Measurements from ENCODE around the gene FAM174B.
A peak's percentile ranks its signal among the peaks of the same experiment; 100 is the strongest.

FAM174B gene

DNA sequence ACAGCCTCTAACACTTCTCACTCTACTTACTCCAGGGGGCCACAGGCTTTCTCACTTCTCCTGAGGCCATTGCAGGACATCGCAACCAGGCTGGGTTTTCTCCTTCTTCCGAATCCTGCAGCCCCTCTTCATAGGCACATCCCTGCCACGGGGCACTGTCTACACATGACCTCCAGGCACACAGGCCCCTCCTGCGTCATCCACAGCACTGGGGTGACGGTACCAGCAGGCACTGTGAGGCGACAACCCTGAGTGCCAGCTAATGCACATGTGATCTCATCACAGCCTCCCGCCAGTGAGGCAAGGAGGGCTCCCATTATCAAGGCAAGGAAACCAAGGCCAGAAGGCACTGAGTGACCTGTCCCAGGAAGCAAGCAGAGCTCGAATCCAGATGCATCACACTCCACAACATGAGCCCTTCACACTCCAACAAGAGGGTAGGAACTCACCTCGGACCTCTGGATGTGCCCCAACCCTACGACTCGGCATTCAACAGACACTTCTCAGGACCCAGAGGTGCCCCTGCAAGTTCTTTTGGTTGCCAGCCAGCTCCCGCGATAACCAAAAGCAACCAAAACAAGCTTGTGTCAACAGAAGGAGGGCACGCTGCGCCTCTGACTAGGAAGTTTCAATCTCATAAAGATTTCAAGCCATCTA lies 16.7 kb downstream of the FAM174B start:
- no peak for DNase-seq (ENCODE audit: low read depth)

DNA sequence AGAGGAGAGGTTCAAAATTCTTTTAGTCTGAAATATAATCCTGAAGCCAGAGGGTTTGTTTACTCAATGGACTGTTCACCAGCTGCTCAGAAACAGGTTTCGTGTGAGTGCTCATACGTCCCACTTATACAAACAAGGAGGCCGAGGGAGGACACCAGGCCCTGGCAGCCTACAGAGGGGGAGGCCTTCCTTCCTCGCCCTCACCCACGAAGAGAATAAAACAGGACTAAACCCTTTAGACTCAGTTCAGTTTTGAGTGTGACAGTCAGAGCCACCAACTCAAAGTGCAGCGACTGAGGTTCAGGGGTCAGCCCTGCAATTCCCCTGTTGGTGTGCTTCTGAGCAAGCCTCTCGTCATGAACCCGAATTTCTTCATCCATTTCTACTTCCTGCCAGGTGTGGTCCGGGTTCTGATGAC lies 17.3 kb downstream of the FAM174B start:
- DNase-seq (ENCODE audit: low read depth), result no peak

DNA sequence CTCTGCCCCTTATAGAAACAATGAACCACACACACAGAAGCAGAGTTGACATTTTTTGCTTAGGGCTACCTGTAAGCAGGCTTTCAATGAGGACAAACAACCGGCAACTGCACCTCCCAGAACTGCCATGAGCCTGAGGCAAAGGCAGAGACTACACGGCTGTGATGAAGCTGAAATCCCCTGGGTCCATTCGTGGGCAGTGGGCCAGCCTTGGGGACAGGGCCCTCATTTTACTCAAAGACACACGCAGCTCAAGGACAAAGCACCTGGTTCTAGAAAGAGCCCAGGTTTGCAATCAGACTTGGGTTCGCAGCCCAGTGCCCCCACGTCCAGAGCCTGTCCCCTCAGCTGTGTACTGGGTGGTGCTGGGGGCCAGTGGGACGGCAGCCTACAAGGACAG lies 17.9 kb downstream of the FAM174B start:
- DNase-seq (ENCODE audit: low read depth), result no peak

DNA sequence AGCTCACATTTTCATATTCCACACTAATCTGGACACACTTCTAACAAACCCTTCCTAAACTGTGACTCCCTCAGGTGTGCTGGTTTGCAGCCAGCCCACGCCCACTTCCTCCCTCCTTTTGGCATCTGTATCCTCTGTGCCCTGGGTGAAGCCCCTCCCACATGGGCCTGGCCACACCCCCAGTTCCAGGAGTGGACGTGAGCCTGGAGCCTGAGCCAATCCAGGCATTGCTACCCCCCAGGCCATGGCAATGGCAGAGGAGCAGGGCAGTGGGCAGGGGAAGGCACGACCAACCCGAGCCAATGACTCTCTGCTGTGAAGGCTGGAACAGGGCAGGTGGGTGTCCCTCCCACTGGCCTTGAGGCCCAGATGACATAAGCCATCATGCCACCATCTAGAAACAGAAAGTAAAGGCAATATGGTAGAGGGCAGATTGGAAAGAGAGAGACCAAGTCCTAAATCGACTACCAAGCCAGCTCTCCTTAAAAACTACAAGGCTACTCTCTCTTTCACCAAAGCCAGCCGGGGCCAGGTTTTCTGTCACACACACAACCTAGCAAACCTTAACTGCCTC lies 18.6 kb downstream of the FAM174B start:
- DNase-seq (ENCODE audit: low read depth), result no peak

DNA sequence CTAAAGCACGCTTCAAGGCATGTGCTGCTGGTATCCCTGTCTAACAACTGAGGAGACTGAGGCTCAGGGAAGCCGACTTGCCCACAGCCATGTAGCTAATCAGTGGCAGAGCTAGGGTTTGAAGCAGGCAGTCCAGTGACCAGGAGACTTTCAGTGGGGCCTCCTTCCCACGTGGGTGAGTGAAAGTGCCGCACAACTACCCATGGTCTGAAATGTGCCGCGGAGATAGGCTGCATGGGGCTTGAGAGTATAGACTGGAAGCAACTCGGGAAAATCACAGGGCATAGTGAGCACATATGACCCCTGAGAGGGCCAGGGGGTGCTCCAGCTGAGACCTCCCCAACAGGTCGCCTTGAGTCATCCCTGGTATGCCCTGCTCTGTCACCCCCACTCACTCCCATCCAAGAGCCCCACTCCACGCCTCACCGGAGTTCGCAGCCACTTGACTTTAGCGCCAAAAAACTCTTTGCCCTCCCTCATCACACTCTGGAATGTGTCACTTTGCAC lies 19.1 kb downstream of the FAM174B start:
- no peak for DNase-seq (ENCODE audit: low read depth)

DNA sequence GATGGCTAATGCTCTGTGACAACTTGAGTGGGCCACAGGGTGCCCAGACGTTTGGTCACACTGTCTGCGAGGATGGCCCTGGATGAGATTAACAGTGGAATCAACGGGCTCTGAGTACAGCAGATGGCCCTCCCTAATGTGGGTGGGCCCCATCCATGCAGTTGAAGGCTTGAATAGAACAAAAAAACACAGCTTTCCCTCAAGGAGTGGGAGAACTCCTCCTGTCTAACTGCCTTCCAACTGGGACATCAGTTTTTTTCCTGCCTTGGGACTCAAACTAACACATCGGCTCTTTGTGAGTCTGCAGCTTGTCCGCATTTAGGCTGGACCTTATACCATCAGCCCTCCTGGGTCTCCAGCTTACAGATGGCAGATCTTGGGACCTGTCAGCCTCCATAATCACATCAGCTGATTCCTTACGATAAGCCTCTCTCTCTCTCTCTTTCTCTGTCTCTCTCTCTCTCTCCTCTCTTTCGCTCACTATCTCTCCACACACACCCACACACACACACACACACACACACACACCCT lies 20.8 kb downstream of the FAM174B start:
- DNase-seq (ENCODE audit: low read depth), result no peak

DNA sequence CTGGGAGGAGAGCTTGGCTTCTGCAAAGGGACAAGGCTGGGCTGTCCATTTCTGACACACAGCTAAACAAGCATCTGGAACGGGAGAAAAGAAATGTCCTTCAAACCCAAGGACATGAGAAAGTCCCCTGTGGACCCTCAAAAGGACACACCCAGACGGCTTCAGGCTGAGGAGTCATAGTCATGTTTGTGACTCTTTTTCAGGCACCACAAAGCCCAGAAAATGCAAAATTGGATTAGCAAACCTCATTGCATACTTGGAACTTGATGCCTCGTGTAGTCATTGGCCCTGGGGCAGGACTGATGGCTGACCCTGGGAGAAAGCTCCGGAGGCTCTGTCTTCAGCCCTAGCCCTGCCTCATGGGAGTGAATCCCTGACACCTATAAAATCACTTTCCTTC lies 21.5 kb downstream of the FAM174B start:
- DNase-seq (ENCODE audit: low read depth), result no peak

DNA sequence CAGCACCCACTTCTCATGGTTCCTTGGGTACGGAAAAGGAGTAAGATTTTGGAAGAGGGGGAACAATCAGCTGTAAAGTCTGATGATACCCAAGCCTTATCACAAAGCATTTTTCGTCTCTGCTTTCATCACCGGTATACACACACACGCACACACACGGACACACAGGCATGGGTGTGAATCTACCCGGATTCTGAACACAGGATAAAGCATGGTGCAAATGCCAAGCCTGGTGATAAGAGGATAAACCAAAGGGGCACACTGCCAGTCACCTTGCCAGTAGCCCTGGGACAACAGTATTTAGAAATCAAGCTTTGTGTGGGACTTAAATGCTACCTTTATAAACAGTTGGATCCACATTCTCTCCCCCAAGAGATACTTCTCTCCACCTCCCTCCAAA lies 22.2 kb downstream of the FAM174B start:
- DNase-seq (ENCODE audit: low read depth), result no peak

DNA sequence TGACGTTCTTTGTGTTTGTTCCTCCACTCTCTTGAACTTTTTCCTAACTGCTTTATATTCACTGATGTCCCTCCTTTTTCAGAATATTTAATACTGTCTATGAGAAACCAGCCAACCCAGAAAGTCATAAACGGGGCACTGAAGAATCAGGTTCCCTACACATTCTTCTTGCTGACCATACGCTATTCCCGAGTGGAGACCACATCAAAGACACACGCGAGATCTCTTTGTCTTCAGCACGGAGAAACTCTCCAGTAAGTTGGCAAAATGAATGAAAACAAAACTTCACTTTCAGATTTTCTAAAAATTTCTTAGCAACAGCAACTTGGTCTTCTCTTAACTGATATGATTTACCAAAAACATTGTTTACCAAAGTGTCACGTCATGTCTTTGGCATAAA lies 22.6 kb downstream of the FAM174B start:
- no peak for DNase-seq (ENCODE audit: low read depth)

DNA sequence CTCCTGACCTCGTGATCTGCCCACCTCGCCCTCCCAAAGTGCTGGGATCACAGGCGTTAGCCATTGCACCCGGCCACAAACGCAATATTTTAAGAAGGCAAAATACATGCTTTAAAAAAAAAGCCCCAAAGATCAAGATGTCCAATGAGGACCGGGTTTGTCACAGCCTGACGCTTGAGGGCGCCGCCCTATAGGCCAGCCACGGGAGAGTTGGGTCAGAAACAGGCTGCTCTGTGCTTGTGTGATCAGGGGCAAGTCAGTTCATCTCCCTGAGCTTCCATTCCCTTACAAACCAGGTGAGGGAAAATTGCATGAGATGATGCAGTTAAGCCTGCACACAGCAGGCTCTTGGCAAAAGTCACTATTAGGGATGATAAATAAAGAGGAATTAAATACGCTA lies 23.9 kb downstream of the FAM174B start:
- no peak for DNase-seq (ENCODE audit: low read depth)

DNA sequence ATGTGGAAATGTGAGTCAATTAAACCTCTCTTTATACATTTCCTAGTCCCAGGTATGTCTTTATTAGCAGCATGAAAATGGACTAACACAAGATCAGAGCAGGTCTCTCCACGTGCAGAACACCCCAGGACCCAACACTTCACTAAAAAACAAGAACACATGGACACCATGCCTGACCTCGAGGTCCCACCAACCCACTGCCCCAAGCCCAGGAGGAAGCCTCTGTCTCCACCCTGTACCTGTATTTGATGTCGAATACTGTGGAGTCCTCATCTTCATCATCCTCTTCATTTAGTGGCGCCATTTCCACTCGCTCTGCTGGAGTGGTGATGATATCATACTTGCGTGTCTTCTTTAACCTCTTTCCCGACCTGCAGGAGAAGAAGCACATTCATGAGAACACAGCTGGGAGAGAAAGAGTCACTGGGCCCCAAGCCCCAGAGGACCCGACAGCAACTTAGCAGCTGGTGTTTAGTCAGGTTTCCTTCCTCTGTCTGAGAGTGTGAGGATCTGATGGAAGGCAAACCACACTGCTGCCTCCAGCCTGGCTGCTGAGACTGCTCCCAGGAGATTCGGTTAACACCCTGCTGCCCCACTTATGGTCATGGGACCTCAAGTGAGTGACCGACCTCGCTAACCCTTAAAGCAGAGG lies 25.5 kb downstream of the FAM174B start:
- no peak for DNase-seq (ENCODE audit: low read depth)

DNA sequence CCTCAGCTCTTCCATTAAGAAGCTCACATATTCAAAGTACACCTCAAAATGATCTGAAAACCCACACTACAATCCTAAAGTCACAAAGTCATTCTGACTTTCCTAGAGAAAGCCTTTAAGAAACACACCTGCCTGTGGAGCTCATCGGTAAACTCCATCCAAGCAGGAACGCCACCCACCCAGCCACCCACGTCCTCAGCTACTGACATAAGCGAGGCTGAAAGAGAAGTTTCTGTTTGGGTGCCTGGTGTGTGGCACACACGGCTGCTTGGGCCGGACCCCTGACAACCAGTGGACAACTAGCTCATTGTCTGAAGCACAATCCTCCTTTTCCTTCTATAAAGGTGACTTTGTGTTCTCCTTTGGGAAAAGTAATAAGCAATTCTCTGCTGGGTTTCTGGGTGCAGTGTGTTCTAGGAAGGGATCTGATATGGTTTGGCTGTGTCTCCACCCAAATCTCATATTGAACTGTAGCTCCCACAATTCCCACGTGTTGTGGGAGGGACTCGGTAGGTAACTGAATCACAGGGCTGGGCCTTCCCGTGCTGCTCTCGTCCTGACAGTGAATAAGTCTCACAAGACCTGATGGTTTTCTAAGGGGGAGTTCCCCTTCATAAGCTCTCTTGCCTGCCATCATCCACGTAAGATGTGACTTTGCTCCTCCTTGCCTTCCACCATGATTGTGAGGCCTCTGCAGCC lies 26.1 kb downstream of the FAM174B start:
- no peak for DNase-seq (ENCODE audit: low read depth)

DNA sequence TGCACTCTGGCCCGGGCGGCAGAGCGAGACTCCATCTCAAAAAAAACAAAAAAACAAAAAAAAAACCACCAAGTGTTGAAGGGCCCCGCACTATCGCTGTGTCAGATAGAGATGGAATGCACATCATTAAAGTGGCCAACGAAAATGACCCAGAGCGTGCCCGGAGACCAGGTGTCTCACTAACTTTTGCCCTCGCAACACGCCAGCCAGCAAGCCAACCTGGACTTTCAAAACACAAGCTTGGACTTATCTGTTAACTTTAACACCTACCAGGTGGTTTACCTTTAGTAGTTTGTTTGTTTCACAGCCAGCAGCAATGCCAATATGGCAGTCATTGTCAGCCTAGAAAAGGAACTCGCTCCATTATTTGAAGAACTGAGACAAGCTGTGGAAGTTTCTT lies 28.6 kb downstream of the FAM174B start:
- DNase-seq (ENCODE audit: low read depth), result no peak

DNA sequence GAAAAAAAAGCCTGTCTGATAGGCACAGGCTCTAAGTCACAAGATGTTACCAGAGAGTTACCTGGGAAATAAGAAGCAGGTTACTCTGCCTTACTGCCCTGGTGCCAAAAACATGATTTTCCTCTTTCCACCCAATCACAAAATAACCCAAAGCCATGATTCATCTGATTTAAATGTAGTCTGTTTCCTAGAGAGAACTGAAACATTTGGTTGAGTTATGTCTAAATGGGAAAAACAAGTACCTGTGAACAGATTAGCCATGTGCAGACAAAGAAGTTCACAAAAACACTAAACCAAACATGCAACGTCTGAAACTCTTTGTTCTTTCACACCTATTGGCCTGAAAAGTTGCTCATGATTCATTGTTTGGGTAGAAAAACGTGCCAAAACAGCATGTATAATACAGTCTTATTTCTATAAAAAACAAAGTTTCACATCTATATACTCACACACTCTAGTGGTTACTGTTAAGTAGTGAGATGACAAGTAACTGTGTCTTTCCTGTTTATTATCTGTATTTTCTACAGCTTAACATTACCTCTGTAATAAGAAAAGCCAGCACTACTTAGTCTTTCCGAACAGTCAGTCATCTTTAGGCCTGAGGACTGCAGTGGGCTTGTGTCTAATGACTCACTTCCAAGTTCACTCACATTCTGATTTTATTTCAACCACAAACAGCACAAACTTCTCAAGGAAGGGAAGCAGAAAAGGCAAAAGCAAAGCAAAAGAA lies 30.2 kb downstream of the FAM174B start:
- DNase-seq (ENCODE audit: low read depth), result peak; percentile 16

DNA sequence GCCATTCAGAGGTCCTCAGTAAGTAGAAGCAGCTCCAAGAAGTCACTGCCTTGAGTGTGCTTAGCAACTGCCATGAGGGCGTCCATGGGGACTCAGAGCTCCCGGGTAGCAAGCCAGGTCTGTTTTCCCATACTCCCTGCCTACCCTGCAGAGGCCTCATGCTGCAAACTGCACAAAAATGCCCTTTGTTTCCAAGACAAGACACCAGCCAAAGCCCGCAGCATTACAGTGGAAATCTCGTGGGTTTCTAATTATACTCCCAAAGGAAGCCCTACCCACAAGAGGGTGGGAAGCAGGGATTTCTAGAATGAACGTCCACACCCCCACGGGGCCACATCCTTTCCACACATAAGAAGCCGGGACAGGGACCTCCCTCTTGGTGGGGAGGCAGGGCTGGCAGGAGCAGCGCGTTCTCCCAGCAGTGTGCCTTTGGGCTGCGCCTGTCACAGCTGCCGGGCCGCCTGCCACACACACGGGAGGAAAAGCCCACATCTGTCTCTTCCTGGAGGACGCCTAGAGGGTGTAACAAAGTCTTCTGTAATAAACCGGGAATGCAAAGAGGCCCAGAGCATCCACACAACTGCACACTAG lies 31.1 kb downstream of the FAM174B start:
- peak; percentile 29 for DNase-seq (ENCODE audit: low read depth)

DNA sequence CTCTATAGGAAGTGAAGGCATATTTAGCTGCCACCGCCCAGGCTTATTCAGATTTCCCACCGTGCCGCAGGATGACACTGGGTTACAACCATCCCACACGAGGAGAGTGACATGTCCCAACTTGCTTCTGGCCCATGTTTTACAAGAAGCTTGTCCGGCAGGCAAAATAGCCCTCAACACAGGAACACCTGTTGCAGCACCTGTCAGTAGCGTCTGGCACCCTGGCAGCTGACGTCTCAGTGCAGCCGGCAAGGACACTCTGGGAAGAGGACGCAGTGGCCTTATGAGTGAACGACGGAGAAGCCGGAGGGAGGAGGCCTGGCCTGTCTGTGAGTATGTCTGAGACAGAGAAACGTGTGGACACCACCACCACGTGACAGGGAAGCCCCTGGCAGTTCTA lies 32.1 kb downstream of the FAM174B start:
- DNase-seq (ENCODE audit: low read depth), result no peak

DNA sequence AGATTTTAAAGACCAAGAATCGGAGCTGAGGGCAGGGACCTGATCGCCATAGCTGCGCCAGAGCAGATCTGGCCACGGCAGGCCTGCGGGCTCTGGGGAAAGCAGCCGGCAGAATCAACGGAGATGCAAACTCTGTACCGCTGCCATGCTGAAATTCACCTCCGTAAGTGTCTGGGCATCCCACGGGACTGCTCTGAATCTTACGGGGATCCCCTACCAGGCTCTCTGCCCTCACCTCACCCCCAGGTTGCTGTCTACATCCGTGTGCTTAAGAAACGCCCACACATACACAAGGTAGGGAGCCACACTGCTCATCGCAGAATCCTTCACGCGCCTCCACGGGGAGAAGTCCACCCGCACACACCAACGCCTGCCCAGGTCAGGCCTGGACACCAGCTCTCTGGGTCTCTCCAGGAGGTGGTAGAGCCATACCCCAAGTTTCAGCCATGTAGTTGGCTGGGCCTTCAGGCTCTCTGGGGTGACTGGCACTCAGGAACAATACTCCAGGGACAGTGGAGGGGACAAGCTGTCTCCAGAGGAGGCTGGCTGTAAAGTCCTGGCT lies 33.5 kb downstream of the FAM174B start:
- DNase-seq (ENCODE audit: low read depth), result no peak

DNA sequence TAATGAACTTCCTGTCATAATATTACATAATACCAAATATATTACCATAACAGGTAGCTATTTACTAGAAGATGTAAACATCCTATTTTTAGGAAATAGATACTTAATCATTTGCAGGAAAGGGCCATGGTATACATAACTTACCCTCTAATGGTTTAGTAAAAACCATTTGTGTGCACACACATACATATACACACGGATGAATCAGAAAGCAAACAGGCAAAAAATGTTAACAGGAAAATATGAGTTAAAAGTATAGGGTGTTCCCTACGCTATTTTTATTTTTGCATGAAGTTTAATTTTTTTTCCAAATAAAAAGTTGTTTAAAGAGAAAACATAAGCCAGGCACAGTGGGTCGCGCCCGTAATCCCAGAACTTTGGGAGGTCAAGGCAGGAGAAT lies 34.6 kb downstream of the FAM174B start:
- DNase-seq (ENCODE audit: low read depth), result no peak

DNA sequence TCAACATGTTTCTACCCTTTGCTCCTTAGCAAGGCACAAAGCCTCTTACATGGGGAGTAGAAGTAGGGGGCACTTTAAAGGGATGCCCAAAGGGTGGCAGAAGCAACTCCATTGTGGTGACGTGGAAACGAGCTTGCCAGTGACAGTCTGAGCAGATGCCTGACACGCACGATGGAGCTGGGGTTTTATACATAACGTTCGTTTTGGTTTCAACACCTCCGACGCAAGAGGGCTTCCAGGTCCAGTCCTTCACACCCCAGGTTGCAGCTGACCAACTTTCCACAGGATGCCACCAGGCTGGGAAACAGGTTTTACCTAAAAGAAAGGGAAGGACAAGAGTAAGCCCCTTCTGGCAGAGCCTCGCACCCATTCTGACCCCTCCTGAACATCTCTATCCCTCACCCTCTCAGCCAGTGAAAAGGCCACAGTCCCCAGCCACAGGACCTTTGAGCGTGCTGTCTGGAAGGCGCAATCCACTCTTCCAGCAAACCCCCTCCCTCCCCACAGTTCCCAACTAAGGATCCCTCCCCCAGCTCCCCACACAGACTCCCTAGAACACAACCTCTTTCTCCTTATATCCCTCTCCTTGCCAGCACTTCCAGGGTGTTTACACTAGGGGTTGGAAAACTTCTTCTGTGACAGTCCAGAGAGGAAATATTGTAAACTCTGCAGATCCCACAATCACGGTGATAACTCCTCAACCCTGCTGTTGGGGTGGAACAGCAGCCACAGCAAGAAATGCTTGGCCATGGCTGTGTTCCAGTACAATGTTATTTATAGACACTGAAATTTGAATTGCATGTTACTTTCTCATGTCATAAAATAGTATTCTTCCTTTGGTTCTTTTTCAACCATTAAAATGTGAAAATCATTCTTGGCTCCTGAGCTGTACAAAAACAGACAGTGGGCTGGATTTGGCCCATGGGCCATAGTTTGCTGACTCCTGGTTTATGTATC lies 36.2 kb downstream of the FAM174B start:
- DNase-seq (ENCODE audit: low read depth), result peak; percentile 10

All from fibroblast of the conjunctiva (primary cell).